Nephron progenitor cell (in vitro differentiated cells): ENCODE data around the gene DOLK.
"Not testable (repeated sequence)": the region's sequence is repeated elsewhere in the genome, so short reads cannot be mapped to it uniquely, and the experiment has no call there.

Experiments
- DNase-seq: peaks from one replicate; pipeline ENCODE4 v3.0.0; 2021
- H3K27ac Mint-ChIP-seq: 2 replicates; pipeline ENCODE4 v1.8.0; 2021; ENCODE audit warnings: mild to moderate bottlenecking, moderate library complexity, mixed read lengths
- H3K27me3 Mint-ChIP-seq: 2 replicates; pipeline ENCODE4 v1.8.0; 2021; ENCODE audit warnings: mild to moderate bottlenecking, low read depth, mixed read lengths; ENCODE audit not compliant: poor library complexity
- H3K36me3 Mint-ChIP-seq: 2 replicates; pipeline ENCODE4 v1.8.0; 2021; ENCODE audit warnings: low read depth, mixed read lengths
- H3K4me1 Mint-ChIP-seq: 2 replicates; pipeline ENCODE4 v1.8.0; 2021; ENCODE audit warnings: mixed read lengths
- H3K4me3 Mint-ChIP-seq: 2 replicates; pipeline ENCODE4 v1.8.0; 2021; ENCODE audit warnings: mild to moderate bottlenecking, moderate library complexity, mixed read lengths
- H3K9me3 Mint-ChIP-seq: 2 replicates; pipeline ENCODE4 v1.8.0; 2021; ENCODE audit warnings: mild to moderate bottlenecking, moderate library complexity, mixed read lengths
- TF ChIP-seq, protein P1 (sequence below): fragments of 200-600 bp; sonication (generic); IDR thresholded peaks from 2 replicates; pipeline ENCODE4 v1.5.0; 2021; ENCODE audit warnings: antibody characterized with exemption

DOLK gene

DNA sequence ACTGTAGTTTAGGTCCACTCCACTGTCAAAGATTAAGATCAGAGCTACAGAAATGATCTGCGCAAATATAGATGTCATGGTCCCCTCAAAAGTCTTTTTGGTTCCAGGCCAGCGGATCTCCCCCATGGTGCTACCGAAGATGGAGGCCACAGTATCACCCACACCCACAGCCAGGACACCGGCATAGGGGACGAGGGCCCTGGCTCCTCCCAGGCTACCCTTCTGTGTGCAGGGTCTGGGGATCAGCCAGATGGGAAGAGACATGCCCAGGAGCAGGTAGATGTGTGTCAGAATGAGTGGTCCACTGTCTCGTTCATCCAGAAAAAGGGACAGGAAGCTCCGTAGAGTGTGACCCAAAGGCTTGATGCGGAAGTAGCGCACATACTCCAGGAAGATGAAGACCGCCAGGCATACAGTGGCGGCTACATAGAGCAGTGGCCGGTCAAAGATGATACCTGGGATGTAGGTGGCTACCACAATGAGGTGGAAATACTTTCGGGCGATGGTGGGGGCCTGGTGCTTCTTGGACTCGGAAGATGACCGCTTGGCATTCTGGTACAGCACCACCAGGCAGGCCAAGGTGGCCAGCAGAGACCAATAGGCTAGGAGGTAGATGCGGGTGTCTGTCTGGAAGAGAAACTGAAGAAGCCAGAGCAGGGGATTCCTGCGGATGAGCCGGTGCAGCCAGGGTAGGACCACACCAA is 1.5 kb downstream of the DOLK start:
- peaks cover 15% of the 10 kb centered on the region for H3K36me3 Mint-ChIP-seq
- no peak for DNase-seq
- H3K4me1 Mint-ChIP-seq, result peaks cover 39% of the 10 kb centered on the region
- peak overlapping the region; percentile 46 for H3K27ac Mint-ChIP-seq
- H3K27me3 Mint-ChIP-seq, result peaks cover 2% of the 10 kb centered on the region
- peak overlapping the region; percentile 98 for H3K4me3 Mint-ChIP-seq
- no peaks in the 10 kb centered on the region for H3K9me3 Mint-ChIP-seq
- TF ChIP-seq, protein P1, sequence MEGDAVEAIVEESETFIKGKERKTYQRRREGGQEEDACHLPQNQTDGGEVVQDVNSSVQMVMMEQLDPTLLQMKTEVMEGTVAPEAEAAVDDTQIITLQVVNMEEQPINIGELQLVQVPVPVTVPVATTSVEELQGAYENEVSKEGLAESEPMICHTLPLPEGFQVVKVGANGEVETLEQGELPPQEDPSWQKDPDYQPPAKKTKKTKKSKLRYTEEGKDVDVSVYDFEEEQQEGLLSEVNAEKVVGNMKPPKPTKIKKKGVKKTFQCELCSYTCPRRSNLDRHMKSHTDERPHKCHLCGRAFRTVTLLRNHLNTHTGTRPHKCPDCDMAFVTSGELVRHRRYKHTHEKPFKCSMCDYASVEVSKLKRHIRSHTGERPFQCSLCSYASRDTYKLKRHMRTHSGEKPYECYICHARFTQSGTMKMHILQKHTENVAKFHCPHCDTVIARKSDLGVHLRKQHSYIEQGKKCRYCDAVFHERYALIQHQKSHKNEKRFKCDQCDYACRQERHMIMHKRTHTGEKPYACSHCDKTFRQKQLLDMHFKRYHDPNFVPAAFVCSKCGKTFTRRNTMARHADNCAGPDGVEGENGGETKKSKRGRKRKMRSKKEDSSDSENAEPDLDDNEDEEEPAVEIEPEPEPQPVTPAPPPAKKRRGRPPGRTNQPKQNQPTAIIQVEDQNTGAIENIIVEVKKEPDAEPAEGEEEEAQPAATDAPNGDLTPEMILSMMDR, result no peak

DNA sequence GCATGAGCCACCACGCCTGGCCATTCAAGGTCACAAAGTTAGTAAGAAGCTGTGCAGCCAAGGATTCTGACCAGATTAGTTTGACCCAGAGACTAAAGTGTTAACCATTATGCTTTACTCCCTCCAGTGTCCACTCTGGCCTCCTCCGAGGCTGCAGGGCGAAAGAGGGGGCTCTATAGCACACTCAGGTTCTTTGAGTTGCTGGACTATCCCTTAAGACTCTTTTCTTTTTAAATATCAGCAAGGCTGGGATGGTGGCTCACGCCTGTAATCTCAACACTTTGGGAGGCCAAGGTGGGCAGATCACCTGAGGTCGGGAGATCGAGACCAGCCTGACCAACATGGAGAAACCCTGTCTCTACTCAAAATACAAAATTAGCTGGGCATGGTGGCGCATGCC is 2.4 kb downstream of the DOLK start:
- H3K4me3 Mint-ChIP-seq, result not testable (repeated sequence)

DNA sequence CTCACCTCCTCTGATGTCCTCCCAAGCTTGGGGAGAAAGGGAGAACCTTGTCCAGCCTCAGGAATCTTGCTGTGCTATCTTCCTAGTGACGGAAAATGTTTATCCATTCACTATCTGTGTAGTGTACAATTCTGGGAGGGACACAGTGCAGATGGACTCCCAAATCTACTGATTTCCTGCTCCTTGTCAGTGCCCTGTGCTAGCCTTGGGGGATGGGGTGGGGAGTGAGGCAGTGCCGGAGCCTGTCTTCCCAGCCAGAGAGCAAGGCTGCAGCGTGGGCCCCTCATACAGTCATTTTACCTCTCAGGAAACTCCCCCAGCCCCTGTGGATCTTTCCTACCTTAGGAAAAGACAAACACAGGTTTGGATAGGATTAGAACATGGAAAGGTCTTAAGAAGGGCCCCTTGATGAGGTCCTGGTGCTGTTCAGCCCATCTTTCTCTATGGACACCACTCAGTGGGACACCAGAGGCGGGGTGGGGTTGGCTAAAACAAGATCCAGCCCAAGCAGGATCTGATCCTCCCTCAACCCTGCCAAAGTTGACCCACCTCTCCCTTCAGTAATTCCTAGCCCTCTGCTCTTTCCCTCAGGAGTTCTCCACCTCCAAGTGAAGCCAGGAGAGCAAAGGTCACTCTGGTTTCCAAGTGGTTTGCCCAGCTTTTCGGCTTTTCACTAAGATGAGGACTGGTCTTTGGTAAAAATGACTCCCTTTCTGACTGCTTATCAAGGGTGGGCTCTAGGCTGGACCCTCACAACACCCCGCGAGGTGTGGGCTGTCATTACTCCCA is 3.4 kb downstream of the DOLK start:
- peaks cover 49% of the 10 kb centered on the region for H3K4me1 Mint-ChIP-seq
- TF ChIP-seq, protein P1, result no peak
- no peak overlapping the region for H3K4me3 Mint-ChIP-seq
- H3K27ac Mint-ChIP-seq, result no peak overlapping the region
- DNase-seq, result no peak
- H3K9me3 Mint-ChIP-seq, result no peaks in the 10 kb centered on the region
- peaks cover 9% of the 10 kb centered on the region for H3K36me3 Mint-ChIP-seq
- peaks cover 2% of the 10 kb centered on the region for H3K27me3 Mint-ChIP-seq

More for the DNA sequence above, 2.4 kb downstream of the DOLK start:
- H3K4me1 Mint-ChIP-seq, result peaks cover 49% of the 10 kb centered on the region
- not testable (repeated sequence) for DNase-seq, H3K9me3 Mint-ChIP-seq, H3K27me3 Mint-ChIP-seq, H3K27ac Mint-ChIP-seq, H3K36me3 Mint-ChIP-seq

DNA sequence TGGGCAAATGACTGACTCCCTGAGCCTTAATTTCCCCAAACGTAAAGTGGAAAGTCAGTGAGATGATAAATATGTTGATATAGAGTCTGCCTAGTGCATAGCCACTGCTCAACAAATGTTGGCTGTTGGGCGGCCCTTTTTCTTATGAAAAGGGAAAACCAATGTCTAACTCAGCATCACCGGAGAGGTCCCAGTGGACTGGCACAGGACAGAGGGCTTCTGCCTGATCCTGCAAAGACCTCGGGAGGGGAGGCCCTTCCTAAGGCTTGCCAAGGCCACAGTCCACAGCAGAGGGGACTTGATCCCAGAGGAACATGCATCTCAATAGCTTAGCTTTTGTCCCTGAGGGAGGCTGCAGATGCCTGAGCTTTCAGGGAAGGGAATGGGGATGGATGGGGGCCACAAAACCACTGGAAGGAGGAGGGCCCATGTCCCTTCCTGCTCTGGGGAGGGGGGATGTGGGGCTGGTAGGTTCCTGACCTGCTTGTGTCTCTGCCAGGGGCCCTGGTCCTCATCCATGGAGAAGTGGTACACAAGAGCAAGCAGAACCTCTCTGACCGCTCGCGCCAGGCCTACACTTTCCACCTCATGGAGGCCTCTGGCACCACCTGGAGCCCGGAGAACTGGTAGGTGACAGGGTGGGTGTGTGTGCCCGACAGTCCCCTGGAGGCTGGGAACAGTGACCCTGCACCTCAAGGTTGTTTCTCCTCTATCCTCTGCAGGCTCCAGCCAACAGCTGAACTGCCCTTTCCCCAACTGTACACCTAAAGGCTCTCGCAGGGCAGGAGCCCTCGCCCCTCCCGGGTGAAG is 6.3 kb downstream of the DOLK start:
- Mint-ChIP-seq H3K36me3 (peaks cover 8% of the 10 kb centered on the region), H3K4me1 (peaks cover 27% of the 10 kb centered on the region), H3K9me3 (no peaks in the 10 kb centered on the region), H3K27ac (peak overlapping the region; percentile 71), H3K27me3 (no peaks in the 10 kb centered on the region), H3K4me3 (no peak overlapping the region)
- TF ChIP-seq, protein P1, result no peak
- DNase-seq, result no peak

DNA sequence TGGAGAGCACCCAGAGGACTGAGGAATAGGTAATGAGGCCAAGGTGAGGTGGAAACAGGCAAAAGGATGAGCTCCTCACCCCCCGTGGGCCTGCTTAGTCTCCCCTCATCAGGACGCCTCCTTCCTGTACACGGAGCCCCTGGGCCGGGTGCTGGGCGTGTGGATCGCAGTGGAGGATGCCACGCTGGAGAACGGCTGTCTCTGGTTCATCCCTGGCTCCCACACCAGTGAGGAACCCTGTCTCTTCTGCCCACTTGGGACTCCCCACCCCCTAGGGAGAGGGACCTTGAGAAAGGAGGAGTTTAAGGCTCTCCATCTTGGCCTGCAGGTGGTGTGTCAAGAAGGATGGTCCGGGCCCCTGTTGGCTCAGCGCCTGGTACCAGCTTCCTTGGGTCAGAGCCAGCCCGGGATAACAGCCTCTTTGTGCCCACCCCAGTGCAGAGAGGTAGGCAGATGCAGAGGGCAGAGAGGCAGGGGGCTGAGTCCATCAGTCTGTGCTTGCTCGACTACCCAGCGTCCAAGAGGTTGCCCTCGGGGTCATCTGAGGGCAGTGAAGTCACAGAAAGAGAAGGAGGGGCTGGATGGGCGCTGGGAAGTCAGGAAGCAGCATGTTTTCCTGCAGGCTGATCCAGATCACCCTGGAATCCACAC is 7.0 kb downstream of the DOLK start:
- Mint-ChIP-seq H3K4me3 (peak overlapping the region; percentile 9), H3K4me1 (peaks cover 19% of the 10 kb centered on the region)
- TF ChIP-seq, protein P1, result no peak

More for the DNA sequence above, 7.0 kb downstream of the DOLK start:
- peak; percentile 44 for DNase-seq
- Mint-ChIP-seq H3K9me3 (no peaks in the 10 kb centered on the region), H3K27me3 (no peaks in the 10 kb centered on the region), H3K27ac (peak overlapping the region; percentile 71), H3K36me3 (peaks cover under 1% of the 10 kb centered on the region)
